Vagina (tissue), 2 donors: ENCODE measurements around the gene CRKL. TPM values are rescaled to one million over a fixed set of nuclear protein-coding genes. Genes with fewer than 3 reads are reported as not detected.

Experiments used
- DNase-seq, 2 donors: peaks; one replicate each; pipeline ENCODE4 v3.0.0-alpha.2; 2017; ENCODE audit errors: extremely low spot score in 2 of 2
- H3K27ac ChIP-seq: fragments of 200-600 bp; sonication (generic); one replicate; pipeline ENCODE4 v1.5.1; 2019
- H3K27me3 ChIP-seq: fragments of 200-600 bp; sonication (generic); one replicate; pipeline ENCODE4 v1.5.1; 2019
- H3K36me3 ChIP-seq, 2 donors: fragments of 200-600 bp; sonication (generic); one replicate each; pipeline ENCODE4 v1.5.1; 2017 to 2019
- H3K4me1 ChIP-seq: fragments of 200-600 bp; sonication (generic); one replicate; pipeline ENCODE4 v1.5.1; 2019
- H3K4me3 ChIP-seq, 2 donors: fragments of 200-600 bp; sonication (generic); 1 replicate in 1 of 2; 2 replicates in 1 of 2; pipeline ENCODE4 v1.5.1; 2016 to 2019
- H3K9me3 ChIP-seq: fragments of 200-600 bp; sonication (generic); one replicate; pipeline ENCODE4 v1.5.1; 2019
- POLR2A ChIP-seq, 2 donors: fragments of 450-650 bp; IDR thresholded peaks; one replicate each; pipeline ENCODE4 v1.6.1; 2017; ENCODE audit warnings: antibody characterized with exemption in 2 of 2, mild to moderate bottlenecking in 2 of 2, moderate library complexity in 2 of 2
- POLR2AphosphoS5 ChIP-seq, 2 donors: sonication (generic); formaldehyde crosslinking; IDR thresholded peaks; one replicate each; pipeline ENCODE4 v1.9.0; 2017; ENCODE audit warnings: antibody characterized with exemption in 2 of 2, mild to moderate bottlenecking in 2 of 2, low read depth in 1 of 2; ENCODE audit not compliant: insufficient read depth in 1 of 2
- intact Hi-C: fragments of 100-400 bp; cut with DNase I; formaldehyde crosslinking; loops from one replicate; pipeline ENCODE4 v1.15.1; 2023
- total RNA-seq: library from RNA; depleted of rRNA; stranded (reverse); fragments of >200 nt; gene quantifications from one replicate; pipeline ENCODE4 v1.2.3, GENCODE V29; 2016
- TF ChIP-seq, protein P1 (sequence below), 3 experiments: fragments of 450-650 bp in 2 of 3; fragments of 200-600 bp in 1 of 3; sonication (generic) in 1 of 3; IDR thresholded peaks; one replicate each; pipeline ENCODE4 v1.5.1; 2017 to 2019; ENCODE audit warnings: antibody characterized with exemption in 3 of 3, mild to moderate bottlenecking in 2 of 3, moderate library complexity in 2 of 3

Gene CRKL
- total RNA-seq, 1 donor from 2014 or later, result 37.6 TPM

DNA sequence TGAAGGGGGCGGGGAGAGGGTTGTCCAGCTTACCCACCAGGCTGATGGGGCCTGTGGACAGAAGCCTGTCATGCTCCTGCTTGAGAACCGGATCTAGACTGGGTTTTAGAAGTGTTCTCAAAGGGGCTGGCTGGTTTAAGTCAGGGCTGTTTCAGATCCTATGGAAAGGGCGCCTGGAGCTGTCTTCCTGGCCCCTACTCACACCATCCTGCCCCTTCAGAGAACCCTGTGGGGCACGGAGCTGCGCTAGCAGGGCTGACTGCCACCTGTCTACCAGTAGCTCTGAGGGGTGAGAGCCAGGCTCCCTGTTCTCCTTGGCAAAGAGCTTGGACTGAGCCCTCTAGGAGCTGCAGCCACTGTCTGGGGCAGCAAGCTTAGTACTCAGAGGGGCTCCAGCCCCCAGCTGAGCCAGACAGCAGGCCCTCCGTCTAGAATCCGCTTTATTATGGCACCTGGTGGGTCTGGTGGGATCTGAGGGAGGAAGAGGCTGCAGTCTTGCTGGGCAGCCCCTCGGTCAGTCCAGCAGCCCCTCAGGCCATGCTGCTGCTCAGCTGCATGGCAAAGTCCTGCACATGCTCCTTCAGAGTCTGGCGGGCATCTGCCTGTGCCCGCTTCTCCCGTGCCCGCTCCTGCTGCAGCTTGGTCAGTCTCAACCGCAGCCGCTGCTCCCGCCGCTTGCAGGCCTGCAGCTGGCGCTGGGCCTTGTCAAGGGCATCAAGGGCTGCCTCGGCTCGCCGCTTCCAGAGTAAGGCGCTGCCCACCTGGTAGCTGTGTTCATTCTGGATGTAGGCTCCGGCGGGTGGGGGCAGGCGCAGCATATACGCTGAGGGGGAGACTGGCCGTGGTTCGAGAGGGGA, 82.4 kb downstream of the CRKL start:
- H3K4me1 ChIP-seq, result peaks cover 37% of the 10 kb centered on the region
- no peaks in the 10 kb centered on the region for H3K27me3 ChIP-seq
- H3K36me3 ChIP-seq, result peaks cover 0 to 32% of the 10 kb centered on the region in 2 donors
- intact Hi-C loops, result no loop called here
- TF ChIP-seq, protein P1, sequence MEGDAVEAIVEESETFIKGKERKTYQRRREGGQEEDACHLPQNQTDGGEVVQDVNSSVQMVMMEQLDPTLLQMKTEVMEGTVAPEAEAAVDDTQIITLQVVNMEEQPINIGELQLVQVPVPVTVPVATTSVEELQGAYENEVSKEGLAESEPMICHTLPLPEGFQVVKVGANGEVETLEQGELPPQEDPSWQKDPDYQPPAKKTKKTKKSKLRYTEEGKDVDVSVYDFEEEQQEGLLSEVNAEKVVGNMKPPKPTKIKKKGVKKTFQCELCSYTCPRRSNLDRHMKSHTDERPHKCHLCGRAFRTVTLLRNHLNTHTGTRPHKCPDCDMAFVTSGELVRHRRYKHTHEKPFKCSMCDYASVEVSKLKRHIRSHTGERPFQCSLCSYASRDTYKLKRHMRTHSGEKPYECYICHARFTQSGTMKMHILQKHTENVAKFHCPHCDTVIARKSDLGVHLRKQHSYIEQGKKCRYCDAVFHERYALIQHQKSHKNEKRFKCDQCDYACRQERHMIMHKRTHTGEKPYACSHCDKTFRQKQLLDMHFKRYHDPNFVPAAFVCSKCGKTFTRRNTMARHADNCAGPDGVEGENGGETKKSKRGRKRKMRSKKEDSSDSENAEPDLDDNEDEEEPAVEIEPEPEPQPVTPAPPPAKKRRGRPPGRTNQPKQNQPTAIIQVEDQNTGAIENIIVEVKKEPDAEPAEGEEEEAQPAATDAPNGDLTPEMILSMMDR (IDR thresholded peaks at IDR 0.05), result no peak
- no peak for TF ChIP-seq POLR2AphosphoS5 (IDR thresholded peaks at IDR 0.05; ENCODE audit: insufficient read depth in 1 of 2, low read depth in 1 of 2)
- no peak for TF ChIP-seq POLR2A (IDR thresholded peaks at IDR 0.05)
- DNase-seq, result no peak
- no peaks in the 10 kb centered on the region for H3K9me3 ChIP-seq
- H3K27ac ChIP-seq, result peak overlapping the region; percentile 95
- H3K4me3 ChIP-seq, result peak overlapping the region in 1 of 2 donors; percentile 51

DNA sequence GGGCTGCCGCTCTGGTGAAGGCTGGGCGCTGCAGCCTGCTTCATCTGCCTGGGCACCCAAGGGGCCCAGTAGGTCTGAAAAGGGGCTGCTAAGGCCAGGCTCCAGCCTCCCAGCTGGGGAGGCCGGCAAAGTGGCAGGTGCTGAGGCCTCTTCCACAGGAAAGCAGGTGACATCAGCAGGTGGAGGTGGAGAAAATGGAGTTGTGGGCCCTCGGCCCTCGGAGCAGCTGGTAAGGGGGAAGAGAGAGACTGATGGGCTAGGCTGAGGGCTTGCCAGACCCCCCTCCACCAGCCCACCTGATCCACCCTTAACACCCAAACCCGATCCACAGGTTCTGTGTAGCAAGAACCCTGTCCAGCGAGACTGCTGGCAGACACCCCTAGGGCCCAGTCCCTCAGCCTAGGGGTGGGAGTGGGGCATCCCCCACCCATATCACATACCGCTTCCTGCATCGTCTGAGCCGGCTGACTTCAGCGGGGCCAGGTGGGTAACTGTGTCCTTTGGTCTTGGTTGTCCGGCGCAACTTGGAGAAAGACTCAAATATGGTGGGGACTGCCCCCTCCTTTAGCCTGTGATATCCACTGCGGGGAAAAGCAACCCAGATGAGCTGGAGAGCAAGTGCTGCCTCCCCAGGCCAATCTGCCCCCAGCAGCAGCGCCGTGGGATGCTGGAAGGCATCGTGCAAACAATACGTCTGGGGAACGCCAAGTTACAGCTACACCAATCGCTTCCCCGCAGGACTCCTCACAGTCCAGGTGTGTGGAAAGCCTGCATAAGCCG, 83.2 kb downstream of the CRKL start:
- Histone ChIP-seq H3K27me3 (no peaks in the 10 kb centered on the region), H3K36me3 (peaks cover 0 to 32% of the 10 kb centered on the region in 2 donors), H3K4me3 (peak overlapping the region; percentile 51 to 79), H3K9me3 (no peaks in the 10 kb centered on the region), H3K27ac (peak overlapping the region; percentile 95), H3K4me1 (peaks cover 37% of the 10 kb centered on the region)
- no peak for TF ChIP-seq POLR2AphosphoS5 (IDR thresholded peaks at IDR 0.05; ENCODE audit: insufficient read depth in 1 of 2, low read depth in 1 of 2)
- TF ChIP-seq POLR2A (IDR thresholded peaks at IDR 0.05), result no peak
- TF ChIP-seq, protein P1 (IDR thresholded peaks at IDR 0.05), result no peak
- no peak for DNase-seq
- intact Hi-C loops, result no loop called here

GRCh38 chr22:21000987-21001600, 83.9 kb downstream of the CRKL start:
- H3K36me3 ChIP-seq, result peaks cover 0 to 25% of the 10 kb centered on the region in 2 donors
- H3K27ac ChIP-seq, result peak overlapping the region; percentile 95
- no peaks in the 10 kb centered on the region for H3K27me3 ChIP-seq
- peaks cover 37% of the 10 kb centered on the region for H3K4me1 ChIP-seq
- no peaks in the 10 kb centered on the region for H3K9me3 ChIP-seq
- H3K4me3 ChIP-seq, result peak overlapping the region; percentile 51 to 79
- no peak for DNase-seq
- intact Hi-C loops, result no loop called here
- no peak for TF ChIP-seq POLR2AphosphoS5 (IDR thresholded peaks at IDR 0.05; ENCODE audit: insufficient read depth in 1 of 2, low read depth in 1 of 2)
- TF ChIP-seq POLR2A (IDR thresholded peaks at IDR 0.05), result no peak
- TF ChIP-seq, protein P1 (IDR thresholded peaks at IDR 0.05), result no peak

- TF ChIP-seq POLR2A (IDR thresholded peaks at IDR 0.05) (peak in 1 of 2 donors; percentile 71), POLR2AphosphoS5 (IDR thresholded peaks at IDR 0.05; ENCODE audit: insufficient read depth in 1 of 2, low read depth in 1 of 2) (peak; percentile 96 to 98)
- TF ChIP-seq, protein P1 (IDR thresholded peaks at IDR 0.05), result peak in 1 of 3 experiments; percentile 7
- Histone ChIP-seq H3K27ac (peak within 1 kb of the TSS; percentile 95), H3K9me3 (no peaks in the 10 kb centered on the region), H3K36me3 (peaks cover 0 to 19% of the 10 kb centered on the region in 2 donors), H3K4me3 (peak within 1 kb of the TSS; percentile 51 to 79), H3K27me3 (no peaks in the 10 kb centered on the region), H3K4me1 (peaks cover 37% of the 10 kb centered on the region)
- intact Hi-C loops, result no loop called here
- DNase-seq, result peak in 1 of 2 donors; percentile 98
These were observed 84.6 kb downstream of the CRKL start, which contains the start of gene THAP7 for GRCh38 chr22:21001601-21002325. THAP7 (minus strand) TSS chr22:21002118; CDS start chr22:21001911, 207 bp downstream.

Other genes starting within 250 kb of the CRKL start
- not detected for gene SERPIND1, start 143.3 kb upstream of the CRKL start, total RNA-seq
- gene PI4KA, start 58.6 kb upstream of the CRKL start, total RNA-seq, result 135 TPM
- 18.9 TPM for gene SNAP29, start 58.4 kb upstream of the CRKL start, total RNA-seq
- gene AIFM3, start 49.8 kb downstream of the CRKL start, total RNA-seq, result not detected
- gene LZTR1, start 64.9 kb downstream of the CRKL start, total RNA-seq, result 61.9 TPM
- gene THAP7, start 84.7 kb downstream of the CRKL start, total RNA-seq, result 34.9 TPM
- 1.7 TPM for gene P2RX6, start 97.8 kb downstream of the CRKL start, total RNA-seq
- 0.98 TPM for gene SLC7A4, start 115.2 kb downstream of the CRKL start, total RNA-seq
- not detected for gene LRRC74B, start 128.5 kb downstream of the CRKL start, total RNA-seq